DMS114 treated with DMSO at 0.1 percent for 48 hours (cell line): ENCODE data around the gene METRNL.
"Not testable (repeated sequence)": the region's sequence is repeated elsewhere in the genome, so short reads cannot be mapped to it uniquely, and the experiment has no call there.

Source experiments
- DNase-seq: peaks from one replicate; lab custom pipeline; 2025; ENCODE audit not compliant: unreplicated experiment; lab: John Stamatoyannopoulos, UW

Gene METRNL

GRCh38 chr17:83118071-83118841 is 38.8 kb downstream of the METRNL start:
- no peak for DNase-seq

DNA sequence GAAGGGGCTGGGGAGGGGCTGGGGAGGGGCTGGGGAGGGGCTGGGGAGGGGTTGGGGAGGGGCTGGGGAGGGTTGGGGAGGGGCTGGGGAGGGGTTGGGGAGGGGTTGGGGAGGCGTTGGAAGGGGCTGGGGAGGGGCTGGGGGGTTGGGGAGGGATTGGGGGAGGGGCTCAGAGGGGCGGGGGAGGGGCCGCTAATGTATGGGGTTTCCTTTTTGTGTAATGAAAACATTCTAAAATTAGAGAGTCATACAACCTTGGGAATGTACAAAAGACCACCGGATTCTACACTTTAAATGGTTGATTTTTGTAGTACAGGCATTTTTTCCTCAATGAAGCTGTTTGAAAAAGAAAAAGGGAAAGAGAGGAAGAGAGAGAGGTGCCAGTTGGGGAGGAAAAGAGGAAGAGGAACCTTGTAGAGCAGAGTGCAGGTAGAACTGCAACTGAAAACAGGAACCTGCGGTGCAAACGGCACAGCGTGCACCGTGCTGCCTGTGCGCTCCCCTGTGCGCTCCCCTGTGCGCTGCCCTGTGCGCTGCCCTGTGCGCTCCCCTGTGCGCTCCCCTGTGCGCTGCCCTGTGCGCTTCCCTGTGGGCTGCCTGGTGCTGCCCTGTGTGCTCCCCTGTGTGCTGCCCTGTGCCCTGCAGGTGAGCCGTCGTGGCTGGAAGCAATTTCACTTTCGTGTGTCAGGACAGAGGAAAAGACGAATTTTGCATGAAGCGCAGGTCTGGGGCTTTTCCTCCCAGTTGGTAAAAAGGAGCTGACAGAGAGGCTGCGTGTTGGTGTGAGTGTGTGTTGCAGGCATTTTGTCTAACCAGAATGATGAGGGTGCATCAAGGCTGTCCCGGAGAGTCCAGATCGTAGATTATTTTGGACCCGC is 40.8 kb downstream of the METRNL start:
- no peak for DNase-seq

GRCh38 chr17:83121473-83121872 is 42.1 kb downstream of the METRNL start:
- DNase-seq, result not testable (repeated sequence)

GRCh38 chr17:83121921-83122820 is 42.8 kb downstream of the METRNL start:
- no peak for DNase-seq

DNA sequence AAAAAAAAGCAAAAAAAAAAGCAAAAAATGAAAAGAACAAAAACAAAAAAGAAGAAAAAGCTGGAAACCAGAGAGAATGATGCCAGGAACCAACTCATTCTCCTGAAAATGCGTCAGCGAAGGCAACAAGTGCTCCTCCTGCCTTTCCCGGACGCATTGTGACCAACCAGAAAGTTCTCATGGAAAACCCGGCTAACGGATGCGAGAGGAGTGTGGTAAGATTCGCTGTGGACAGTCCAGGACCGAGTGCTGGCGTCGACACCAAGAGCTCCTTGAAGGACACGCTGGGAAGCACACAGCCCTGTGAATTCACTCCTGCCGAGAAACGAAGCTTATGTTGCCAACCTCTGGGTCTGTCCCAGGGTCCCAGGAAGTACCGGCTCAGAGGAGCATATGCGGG is 43.4 kb downstream of the METRNL start:
- no peak for DNase-seq

GRCh38 chr17:83123896-83124801 is 44.7 kb downstream of the METRNL start:
- no peak for DNase-seq

DNA sequence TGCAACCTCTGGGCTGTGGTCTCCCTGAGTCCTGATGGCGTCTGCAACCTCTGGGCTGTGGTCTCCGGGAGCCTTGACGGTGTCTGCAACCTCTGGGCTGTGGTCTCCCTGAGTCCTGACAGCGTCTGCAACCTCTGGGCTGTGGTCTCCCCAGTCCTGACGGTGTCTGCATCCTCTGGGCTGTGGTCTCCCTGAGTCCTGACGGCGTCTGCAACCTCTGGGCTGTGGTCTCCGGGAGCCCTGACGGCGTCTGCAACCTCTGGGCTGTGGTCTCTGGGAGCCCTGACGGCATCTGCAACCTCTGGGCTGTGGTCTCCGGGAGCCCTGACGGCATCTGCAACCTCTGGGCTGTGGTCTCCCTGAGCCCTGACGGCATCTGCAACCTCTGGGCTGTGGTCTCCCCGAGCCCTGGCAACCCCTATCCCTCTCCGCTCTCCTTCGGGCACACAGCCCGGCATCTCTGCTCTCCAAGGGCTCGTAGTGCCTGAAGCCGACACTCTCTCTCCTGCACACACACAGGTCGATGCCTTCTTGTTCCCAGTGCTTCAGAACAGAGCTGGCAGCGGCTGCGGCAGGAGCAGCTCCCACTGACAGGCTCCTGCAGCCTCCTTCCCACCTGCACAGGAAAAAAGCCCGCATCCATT is 45.6 kb downstream of the METRNL start:
- no peak for DNase-seq

- DNase-seq, result no peak
Measured at GRCh38 chr17:83125515-83126274, 46.3 kb downstream of the METRNL start.

GRCh38 chr17:83126275-83126811 is 46.9 kb downstream of the METRNL start:
- DNase-seq, result no peak

GRCh38 chr17:83127431-83128160 is 48.2 kb downstream of the METRNL start:
- DNase-seq, result no peak

GRCh38 chr17:83128306-83129240 is 49.2 kb downstream of the METRNL start:
- DNase-seq, result no peak

GRCh38 chr17:83129676-83130075 is 50.3 kb downstream of the METRNL start:
- DNase-seq, result no peak

DNA sequence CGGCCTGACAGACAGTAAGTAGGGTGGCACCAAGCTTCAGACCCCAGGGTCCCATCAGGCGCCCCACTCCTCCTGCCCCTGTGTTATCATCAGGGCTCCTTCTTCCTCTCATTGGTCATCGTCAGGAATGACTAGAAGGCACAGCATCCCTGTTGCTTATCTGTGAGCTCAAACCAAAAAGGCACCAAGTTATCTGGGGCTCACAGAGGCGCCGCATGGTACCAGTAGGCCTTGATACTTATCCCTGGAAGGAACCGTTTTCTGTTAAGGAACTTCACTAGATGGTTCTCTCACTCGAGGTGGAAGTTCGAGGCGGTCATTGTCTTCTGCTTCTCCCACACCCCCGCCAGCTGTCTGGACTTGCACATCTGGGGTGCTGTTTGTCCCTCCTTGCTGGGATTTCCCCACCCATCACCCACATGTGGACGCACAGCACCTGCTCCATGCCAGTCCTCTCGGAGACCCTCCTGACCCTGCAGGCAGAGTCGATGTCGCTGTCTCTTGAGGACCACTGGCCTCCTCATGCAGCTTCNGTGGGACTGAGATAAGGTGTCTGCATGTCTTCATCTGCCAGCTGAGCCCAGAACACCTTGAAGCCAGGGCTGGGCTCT is 52.1 kb downstream of the METRNL start:
- DNase-seq, result no peak

DNA sequence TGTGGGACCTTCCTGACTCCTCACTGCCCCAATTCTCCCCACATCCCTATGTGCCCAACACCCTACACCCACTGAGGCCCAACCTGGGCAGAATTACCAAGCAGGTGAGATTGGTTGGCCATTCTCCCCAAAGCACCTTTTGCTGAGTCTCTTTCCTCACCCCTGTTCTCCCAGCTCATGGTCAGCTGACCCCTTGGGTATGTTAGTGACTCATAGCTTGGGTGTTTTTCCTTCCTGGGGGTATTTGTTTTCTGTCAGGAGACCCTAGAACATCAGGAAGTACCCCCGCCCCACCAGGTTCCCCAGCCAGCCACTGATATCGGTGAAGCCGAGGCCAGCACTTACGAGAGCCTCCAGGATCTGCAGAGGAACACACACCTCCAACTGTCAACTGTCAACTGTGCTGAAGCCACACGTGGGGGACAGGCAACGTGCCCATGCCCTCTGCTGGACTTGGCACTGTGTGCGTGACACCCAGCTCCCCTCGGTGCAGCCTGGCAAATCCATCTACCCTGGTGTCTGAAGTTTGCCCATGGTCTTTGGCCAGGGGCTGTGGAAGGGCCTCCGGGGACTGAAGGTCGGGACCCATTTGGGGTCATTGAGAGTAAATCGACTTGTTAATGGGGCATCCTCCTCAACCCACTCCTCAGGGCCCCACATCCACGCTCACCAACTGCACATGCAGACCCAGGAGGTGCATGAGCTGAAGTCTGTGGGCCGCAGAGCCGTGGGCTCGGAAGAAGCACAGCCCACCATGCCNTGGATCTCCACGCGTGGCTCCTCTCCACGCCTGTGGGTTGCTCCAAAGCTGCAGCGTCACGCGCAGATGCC is 53.1 kb downstream of the METRNL start:
- DNase-seq, result no peak

GRCh38 chr17:83133302-83134121 is 54.1 kb downstream of the METRNL start:
- no peak for DNase-seq
